ENCODE measurements around the gene CYP2C19.
"Not testable (repeated sequence)": the region's sequence is repeated elsewhere in the genome, so short reads cannot be mapped to it uniquely, and the experiment has no call there.

The CYP2C19 gene

DNA sequence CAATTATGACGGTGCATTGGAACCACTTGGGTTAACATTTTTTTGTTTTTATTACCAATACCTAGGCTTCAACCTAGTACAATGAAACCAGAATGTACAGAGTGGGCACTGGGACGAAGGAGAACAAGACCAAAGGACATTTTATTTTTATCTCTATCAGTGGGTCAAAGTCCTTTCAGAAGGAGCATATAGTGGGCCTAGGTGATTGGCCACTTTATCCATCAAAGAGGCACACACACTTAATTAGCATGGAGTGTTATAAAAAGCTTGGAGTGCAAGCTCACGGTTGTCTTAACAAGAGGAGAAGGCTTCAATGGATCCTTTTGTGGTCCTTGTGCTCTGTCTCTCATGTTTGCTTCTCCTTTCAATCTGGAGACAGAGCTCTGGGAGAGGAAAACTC, at the start of gene CYP2C19:
TSS of gene CYP2C19 (plus strand) at position 289 of the 400 bp plus-strand sequence. CDS start at position 314, 25 bp downstream.
- DNase-seq (ENCODE audit: low read depth): no peak

DNA sequence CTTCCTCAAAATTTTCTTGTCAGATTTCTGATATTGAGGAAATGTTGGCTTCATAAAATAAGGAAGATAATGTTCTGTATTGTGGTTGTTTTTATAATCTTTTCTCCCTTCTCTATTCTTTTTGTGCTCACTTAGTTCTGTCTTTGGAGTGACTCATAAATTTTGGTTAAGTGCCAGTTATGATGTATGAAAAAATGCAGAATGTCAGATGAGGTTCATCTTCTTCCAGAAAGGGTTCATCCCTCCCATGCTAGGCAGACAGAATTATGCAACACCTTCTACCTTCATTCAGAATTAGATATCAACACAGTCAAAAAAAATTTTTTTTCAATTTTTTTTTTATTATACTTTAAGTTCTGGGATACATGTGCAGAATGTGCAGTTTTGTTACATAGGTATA, 36.6 kb upstream of the CYP2C19 start:
- no peak for DNase-seq (ENCODE audit: low read depth)

DNA sequence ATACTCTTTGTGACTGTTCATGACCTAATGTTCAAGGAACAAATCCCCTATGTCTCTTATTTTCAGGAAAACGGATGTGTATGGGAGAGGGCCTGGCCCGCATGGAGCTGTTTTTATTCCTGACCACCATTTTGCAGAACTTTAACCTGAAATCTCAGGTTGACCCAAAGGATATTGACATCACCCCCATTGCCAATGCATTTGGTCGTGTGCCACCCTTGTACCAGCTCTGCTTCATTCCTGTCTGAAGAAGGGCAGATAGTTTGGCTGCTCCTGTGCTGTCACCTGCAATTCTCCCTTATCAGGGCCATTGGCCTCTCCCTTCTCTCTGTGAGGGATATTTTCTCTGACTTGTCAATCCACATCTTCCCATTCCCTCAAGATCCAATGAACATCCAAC, 27.3 kb upstream of the CYP2C19 start:
- no peak for DNase-seq (ENCODE audit: low read depth)

DNA sequence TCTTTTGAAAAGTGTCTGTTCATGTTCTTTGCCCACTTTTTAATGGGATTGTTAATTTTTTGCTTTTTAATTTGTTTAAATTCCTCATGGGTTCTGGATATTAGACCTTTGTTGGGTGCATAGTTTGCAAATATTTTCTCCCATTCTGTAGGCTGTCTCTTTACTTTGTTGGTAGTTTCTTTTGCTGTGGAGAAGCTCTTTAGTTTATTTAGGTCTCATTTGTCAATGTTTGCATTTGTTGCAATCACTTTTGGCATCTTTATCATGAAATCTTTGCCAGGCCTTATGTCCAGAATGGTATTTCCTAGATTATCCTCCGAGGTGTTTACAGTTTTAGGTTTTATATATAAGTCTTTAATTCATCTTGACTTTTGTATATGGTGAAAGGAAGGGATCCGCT, 23.9 kb upstream of the CYP2C19 start:
- no peak for DNase-seq (ENCODE audit: low read depth)

DNA sequence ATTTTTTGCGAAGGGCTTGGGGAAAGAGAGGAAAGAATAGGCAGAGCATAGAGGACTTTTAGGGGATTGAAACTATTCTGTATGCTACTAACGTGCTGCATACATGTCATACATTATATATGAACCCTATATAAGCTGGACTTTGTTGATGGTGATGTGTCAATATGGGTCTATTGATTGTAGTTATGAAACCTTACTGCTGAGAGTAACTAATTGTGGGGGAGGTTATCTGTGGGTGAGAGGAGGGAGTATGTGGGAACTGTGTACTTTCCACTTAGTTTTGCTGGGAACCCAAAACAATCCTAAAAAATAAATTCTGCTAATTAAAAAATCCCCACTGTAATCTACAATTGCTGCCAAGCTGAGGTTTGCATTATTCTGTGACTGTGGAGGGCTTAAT, 15.3 kb upstream of the CYP2C19 start:
- DNase-seq (ENCODE audit: low read depth): no peak

DNA sequence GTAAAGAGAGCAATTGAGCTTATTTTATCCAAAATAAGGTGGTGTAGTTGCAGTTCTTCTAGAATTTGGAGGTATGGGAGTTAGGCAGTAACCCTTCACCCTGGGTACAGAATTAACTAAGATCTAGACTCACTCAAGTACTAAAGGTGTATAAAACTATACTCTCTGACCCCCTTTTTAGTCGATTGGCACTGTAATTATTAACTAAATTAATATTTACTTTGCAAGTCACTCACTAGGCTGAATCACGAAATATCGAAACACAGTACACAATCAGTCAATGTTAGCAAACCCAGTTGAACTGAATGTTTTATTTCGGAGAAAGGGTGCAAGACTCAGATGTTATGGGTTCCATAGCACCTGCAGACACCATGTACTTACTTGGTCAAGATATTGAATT, 14.6 kb upstream of the CYP2C19 start:
- DNase-seq (ENCODE audit: low read depth): no peak

DNA sequence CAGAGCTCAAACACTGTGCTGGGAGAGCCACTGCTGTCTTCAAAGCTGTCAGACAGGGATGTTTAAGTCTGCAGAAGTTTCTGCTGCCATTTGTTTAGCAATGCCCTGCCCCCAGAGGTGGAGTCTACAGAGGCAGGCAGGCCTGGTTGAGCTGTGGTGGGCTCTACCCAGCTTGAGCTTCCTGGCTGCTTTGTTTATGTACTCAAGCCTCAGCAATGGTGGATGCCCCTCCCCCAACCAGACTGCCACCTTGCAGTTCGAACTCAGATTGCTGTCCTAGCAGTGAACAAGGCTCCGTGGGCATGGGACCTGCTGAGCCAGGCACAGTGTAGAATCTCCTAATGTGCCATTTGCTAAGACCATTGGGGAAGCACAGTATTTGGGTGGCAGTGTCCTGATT, 4.6 kb upstream of the CYP2C19 start:
- no peak for DNase-seq (ENCODE audit: low read depth)

DNA sequence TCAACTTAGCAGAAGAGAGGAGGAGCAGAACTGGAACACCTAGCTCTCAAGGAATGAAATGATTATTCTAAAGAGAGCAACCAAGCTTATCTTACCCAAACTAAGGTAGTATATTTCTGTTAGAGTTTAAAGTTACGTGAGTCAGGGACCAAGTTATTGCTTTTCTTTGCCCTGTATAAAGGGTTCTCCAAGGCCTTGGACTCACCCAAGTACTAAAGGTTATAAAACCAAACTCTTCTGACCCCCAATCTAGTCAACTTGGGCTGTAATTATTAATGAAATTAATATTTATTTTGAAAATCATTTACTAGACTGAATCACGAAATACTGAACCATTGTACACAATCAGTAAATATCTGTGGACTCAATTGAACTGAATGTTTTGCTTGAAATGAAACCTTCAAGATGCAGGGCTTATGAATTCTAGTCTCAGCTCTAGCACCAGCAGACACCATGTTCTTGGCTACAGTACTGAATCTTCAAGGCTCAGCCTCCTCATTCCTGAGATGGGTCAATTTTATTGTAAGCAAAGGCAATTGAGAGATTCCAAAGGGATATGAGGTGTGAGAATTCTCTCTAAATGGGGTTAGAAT, 1.8 kb upstream of the CYP2C19 start:
- DNase-seq (ENCODE audit: low read depth): no peak

DNA sequence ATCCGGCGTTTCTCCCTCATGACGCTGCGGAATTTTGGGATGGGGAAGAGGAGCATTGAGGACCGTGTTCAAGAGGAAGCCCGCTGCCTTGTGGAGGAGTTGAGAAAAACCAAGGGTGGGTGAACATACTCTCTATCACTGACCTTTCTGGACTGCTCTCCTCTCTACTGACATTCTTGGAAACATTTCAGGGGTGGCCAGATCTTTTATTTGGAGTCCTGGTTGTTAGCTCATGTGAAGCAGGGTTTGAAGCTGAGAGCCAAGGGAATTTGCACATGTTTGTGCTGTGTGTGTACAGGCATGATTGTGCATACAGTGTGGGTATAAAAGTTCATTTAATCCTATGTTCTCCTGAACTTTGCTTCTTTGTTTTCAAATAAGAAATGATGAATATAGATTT, 12.9 kb downstream of the CYP2C19 start:
- DNase-seq (ENCODE audit: low read depth): not testable (repeated sequence)

DNA sequence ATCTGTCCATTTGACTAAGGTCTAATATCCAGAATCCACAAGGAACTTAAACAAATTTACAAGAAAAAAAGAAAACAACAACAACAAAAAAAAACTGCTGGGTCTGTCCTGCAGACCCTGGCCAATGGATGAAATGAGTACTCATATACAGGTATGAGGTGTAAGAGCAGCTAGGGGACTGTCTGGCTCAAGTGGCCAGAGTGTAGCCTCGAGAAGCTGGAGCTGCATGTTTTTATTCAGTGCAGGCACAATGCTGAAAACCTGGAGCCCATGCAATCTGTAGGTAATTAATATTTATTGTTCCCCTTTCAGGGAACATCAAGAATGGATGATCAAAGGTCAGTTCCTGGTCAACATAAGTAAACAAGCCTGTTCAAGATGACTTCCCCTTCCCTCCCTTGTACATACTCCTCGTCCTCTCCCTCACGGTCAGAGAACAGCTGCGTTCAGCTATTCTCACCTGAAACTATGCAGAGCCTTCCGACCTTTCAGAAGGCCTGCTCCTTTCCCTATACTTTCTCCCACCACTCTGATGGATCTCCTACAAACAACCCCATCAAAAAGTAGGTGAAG, 15.5 kb downstream of the CYP2C19 start:
- no peak for DNase-seq (ENCODE audit: low read depth)

DNA sequence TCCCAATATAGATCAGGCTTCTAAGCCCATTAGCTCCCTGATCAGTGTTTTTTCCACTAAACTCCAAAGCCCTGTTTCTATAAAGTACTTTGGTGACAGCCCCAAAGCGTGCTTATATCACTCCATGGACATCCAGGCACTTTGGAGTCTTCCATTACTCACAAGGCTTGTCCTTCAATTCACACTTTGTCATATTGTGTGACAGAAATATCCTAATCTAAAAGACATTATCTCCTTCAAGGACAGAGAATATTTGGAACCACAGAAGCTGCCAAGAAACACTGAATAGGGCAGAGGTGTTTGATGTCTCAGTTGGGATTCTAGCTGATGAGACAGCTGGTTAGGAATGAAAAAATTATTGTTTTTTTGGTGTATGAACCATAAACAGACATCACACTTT, 18.4 kb downstream of the CYP2C19 start:
- no peak for DNase-seq (ENCODE audit: low read depth)

DNA sequence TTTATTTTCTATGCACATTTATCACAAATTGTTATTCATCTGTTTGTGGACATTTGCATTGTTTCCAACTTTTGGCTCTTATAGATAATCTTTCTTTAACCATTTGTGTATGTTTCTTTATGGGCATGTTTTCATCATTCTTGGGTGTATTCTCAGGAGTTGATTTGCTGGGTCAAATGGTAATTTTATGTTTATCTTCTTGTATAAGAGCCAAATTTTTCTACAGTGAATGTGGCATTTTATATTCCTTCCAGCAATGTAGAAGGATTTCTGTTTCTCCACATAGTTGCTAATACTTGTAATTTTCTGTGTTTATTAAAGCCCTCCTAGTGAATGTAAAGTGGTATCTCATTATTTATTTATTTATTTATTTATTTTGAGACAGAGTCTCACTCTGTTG, 21.8 kb downstream of the CYP2C19 start:
- no peak for DNase-seq (ENCODE audit: low read depth)

DNA sequence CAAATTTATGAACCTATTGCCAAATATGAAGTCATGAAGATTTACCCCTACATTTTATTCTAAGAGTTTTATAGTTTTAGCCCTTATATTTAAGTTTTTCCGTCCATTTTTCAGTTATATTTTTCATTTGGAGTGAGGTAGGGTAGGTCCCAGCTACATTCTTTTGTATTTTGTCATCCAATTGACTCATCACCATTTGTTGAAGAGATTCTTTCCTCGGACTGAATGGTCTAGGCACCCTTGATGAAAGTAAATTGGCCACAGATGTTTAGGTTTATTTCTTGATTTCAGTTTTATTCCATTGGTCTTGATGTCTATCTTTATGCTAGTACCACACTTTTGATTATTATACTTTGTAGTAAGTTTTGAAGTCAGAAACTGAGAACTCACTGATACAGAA, 22.7 kb downstream of the CYP2C19 start:
- DNase-seq (ENCODE audit: low read depth): peak; percentile 7

DNA sequence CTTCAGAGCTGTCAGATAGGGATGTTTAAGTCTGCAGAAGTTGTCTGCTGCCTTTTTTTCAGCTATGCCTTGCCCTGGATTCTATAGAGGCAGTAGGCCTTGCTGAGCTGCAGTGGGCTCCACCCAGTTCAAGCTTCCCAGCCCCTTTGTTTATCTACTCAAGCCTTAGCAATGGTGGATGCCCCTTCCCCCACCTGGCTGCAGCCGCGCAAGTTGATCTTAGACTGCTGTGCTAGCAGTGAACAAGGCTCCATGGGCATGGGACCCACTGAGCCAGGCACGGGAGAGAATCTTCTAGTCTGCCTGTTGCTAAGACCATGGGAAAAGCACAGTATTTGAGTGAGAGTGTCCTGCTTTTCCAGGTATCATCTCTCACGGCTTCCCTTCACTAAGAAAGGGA, 38.1 kb downstream of the CYP2C19 start:
- not testable (repeated sequence) for DNase-seq (ENCODE audit: low read depth)

DNA sequence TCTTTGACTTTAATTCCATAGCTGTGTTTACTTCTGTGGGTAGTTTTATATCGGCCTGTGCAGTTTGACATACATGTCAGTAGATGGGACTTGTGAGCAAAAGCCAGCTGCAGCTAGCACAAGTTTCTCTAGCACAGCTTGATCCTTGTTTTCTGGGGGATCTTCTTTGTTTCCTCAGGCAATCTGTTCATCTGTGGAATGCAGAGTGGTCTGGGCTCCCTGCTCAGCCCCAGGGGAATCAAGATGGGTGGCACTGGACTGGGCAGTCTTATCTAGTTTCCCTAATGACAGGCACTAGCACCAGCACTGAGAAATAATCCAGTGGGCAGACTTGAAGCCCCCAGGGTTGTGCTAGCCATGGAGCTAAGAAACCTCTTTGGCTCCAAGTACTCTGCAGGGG, 40.8 kb downstream of the CYP2C19 start:
- DNase-seq (ENCODE audit: low read depth): no peak

DNA sequence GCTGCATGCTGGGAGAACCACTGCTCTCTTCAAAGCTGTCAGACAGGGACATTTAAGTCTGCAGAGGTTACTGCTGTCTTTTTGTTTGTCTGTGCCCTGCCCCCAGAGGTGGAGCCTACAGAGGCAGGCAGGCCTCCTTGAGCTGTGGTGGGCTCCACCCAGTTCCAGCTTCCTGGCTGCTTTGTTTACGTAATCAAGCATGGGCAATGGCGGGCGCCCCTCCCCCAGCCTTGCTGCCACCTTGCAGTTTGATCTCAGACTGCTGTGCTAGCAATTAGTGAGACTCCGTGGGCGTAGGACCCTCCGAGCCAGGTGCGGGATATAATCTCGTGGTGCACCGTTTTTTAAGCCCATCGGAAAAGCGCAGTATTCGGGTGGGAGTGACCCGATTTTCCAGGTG, 67.5 kb downstream of the CYP2C19 start:
- not testable (repeated sequence) for DNase-seq (ENCODE audit: low read depth)

DNA sequence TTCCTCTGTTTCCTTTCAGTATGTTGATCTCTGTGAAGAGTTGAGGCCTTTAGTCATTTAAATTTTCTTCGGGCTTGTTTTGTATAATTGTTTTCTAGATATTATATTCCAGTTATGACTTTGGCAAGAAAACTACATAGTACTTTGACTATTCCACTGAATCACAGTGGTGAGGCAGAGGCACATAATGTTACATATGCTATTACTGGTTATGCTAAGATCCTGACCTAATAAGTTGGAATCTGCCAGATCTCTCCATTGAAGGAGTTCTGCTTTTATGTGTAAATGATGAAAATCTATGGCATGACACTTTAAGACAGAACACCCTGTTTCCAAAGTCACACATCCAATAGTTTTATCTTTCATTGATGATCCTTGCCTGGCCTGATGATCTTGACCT, 83.7 kb downstream of the CYP2C19 start:
- no peak for DNase-seq (ENCODE audit: low read depth)

DNA sequence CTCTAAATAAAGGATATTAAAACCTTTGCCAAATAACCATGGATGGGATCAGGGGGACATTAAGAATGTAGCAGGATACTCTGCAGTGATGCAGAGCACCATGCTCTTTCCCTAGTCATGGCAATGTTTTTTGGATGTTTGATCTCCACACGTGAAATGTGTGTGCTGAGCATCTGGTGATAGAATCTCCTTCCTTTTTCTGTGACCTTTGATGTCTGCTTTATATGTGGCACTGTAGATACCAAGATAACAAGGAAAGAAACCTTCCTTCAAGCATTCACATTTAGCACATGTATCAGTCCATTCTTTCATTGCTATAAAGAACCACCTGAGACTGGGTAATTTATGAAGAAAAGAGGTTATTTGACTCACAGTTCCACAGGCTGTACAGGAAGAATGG, 88.3 kb downstream of the CYP2C19 start:
- no peak for DNase-seq (ENCODE audit: low read depth)

DNA sequence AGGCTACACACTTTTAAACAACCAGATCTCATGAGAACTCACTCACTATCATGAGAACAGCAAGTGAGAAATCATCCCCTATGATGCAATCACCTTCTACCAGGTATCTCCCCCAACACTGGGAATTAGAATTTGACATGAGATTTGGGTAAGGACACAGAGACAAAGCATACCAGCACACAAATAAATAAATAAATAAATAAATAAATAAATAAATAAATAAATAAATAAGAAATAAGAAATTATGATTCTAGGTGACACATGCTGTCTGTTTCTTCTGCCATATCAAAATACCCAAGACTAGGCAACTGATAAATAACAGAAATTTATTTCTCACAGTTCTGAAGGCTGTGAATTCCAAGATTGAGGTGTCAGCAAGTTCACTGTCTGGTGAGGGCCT, 88.8 kb downstream of the CYP2C19 start:
- no peak for DNase-seq (ENCODE audit: low read depth)

DNA sequence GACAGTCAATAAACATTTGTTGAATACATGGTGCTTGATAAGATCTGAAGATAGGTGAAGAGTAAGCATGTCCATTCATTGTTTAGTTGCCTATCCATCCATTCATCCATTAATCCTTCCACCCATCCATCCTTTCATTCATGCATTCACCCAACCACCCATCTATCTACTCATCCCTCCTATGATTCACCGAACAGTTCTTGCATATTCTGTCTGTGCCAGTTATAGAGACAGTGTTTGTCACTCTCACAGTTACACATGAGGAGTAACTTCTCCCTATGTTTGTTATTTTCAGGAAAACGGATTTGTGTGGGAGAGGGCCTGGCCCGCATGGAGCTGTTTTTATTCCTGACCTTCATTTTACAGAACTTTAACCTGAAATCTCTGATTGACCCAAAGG, 90.0 kb downstream of the CYP2C19 start:
- DNase-seq (ENCODE audit: low read depth): no peak

DNA sequence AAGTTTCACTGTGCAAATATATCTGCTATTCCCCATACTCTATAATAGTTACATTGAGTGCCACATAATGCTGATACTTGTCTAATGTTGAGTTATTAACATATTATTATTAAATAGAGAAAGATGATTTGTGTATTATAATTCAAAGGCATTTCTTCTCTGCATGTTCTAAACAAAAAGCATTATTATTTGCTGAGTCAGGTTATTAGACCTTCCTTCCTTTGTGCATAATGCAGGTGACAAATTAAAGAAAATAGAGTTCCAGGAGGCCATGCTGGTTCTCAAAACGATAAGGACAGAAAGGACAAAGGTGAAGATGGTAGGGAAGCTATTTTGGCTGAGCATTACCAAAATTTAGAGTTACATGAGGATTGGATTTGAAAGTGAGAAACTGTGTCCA, 90.6 kb downstream of the CYP2C19 start:
- no peak for DNase-seq (ENCODE audit: low read depth)

DNA sequence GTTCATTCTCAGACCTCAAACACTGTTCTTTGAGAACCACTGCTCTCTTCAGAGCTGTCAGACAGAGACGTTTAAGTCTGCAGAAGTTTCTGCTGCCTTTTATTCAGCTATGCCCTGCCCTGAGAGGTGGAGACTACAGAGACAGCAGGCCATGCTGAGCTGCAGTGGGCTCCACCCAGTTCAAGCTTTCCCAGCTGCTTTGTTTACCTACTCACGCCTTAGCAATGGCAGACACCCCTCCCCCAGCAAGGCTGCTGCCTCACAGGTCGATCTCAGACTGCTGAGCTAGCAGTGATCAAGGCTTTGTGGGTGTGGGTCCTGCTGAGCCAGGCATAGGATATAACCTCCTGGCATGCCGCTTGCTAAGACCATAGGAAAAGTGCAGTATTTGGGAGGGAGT, 95.5 kb downstream of the CYP2C19 start:
- no peak for DNase-seq (ENCODE audit: low read depth)

DNA sequence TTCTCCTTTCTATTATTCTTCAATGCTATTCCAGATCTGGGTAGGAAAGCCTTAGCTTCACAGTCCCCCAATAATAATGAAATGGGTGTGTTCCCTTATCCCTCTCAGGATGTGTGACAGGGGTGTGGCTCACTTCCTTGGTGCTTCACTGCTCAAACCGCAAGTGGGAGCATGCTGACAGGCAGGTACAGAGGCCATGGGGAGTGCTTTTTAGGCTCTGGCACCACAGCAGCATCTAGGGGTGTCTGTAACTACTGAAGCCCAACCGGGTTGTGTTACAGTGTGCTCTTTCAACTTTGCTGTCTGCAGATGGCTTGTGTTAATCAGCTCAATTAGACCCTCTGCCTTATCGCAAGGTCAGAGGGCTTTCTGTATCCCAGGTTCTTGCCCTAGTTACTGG, 96.6 kb downstream of the CYP2C19 start:
- no peak for DNase-seq (ENCODE audit: low read depth)

DNA sequence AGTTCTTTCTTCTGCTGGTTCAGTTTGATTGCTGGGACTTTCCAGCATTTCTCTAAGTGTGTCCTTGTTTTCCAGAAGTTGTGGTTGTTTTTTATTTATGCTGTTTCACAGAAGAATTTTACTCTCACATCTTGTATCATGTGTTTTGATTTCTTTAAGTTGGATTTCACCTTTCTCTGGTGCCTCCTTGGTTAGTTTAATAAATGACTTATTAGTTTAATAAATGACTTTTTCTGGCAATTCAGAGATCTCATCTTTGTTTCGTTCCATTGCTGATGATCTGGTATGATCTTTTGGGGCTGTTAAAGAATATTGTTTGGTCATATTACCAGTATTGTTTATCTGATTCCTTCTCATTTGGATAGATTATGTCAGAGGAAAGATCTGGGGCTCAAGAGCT, 116.2 kb downstream of the CYP2C19 start:
- no peak for DNase-seq (ENCODE audit: low read depth)

DNA sequence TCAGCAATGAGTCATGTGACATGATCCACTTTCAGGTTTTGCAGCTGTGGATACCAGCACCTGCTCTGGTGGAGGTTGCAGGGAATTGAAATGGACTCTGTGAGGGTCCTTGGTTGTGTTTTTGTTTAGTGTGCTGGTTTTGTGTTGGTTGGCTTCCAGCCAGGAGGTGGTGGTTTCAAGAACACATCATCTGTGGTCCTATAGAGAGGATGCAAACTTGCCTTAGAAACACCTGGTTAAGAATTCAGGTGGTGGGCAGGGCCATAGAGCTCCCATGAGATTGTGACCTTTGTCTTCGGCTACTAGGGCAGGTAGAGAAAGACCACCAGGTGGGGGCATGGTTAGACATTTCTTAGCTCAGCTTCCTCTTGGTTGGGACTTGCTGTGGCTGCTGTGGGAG, 116.7 kb downstream of the CYP2C19 start:
- no peak for DNase-seq (ENCODE audit: low read depth)
